Activated T-cell treated with anti-CD3 and anti-CD28 coated beads, Interleukin-2, amount 50 U/mL, for 24 hours (primary cell): ENCODE results near the gene ZNF71.
A peak's percentile ranks its signal among the peaks of the same experiment; 100 is the strongest.

Experiments
- DNase-seq: peaks from one replicate; pipeline ENCODE4 v3.0.0-alpha.2; 2020
- H3K27ac Mint-ChIP-seq: 2 replicates; pipeline ENCODE4 v1.8.0; 2020; ENCODE audit warnings: mild to moderate bottlenecking, mixed read lengths
- H3K27me3 Mint-ChIP-seq: 2 replicates; pipeline ENCODE4 v1.8.0; 2020; ENCODE audit warnings: mixed read lengths
- H3K36me3 Mint-ChIP-seq: 2 replicates; pipeline ENCODE4 v1.8.0; 2020; ENCODE audit warnings: low read depth, mixed read lengths
- H3K4me1 Mint-ChIP-seq: 2 replicates; pipeline ENCODE4 v1.8.0; 2020; ENCODE audit warnings: low read depth, mixed read lengths
- H3K4me3 Mint-ChIP-seq: 2 replicates; pipeline ENCODE4 v1.8.0; 2020; ENCODE audit warnings: mild to moderate bottlenecking, moderate library complexity, mixed read lengths
- H3K9me3 Mint-ChIP-seq: 2 replicates; pipeline ENCODE4 v1.8.0; 2020; ENCODE audit warnings: mixed read lengths

The ZNF71 gene

GRCh38 chr19:56603829-56604228 is 8.7 kb downstream of the ZNF71 start:
- Mint-ChIP-seq H3K27ac (no peak overlapping the region), H3K27me3 (no peaks in the 10 kb centered on the region), H3K4me3 (no peak overlapping the region), H3K36me3 (peaks cover 96% of the 10 kb centered on the region), H3K9me3 (peaks cover 69% of the 10 kb centered on the region), H3K4me1 (peaks cover 3% of the 10 kb centered on the region)
- no peak for DNase-seq

DNA sequence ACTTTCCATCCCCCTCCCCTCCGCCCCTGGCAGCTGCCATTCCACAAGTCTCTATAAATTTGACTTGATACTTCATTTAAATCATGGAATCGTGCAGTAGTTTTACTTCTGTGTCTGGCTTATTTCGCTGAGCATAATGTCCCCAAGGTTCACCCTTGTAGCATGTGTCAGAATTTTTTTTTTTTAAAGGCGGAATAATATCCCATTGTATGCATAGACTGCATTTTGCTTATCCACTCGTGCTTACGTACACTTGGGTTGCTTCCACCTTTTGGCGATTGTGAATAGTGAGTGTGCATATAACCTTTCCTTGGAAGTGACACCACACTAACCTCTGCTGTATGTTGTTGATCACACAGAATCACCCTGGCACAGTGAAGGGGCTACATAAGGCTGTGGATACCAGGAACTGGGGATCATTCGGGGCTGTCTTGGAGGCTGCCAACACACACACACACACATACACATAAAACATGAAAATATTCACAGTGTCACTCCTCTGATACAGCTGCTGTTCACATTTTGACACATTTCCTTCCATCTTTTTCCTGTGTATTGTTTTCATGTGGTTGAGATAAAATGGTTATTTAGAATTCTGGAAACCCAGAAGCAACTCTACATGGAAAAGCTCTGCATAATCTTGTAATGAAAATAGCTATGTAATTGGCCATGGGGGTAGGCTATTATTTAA is 13.3 kb downstream of the ZNF71 start:
- no peak for DNase-seq
- H3K27ac Mint-ChIP-seq: no peak overlapping the region
- H3K9me3 Mint-ChIP-seq: peaks cover 73% of the 10 kb centered on the region
- no peak overlapping the region for H3K4me3 Mint-ChIP-seq
- H3K27me3 Mint-ChIP-seq: no peaks in the 10 kb centered on the region
- peaks cover 97% of the 10 kb centered on the region for H3K36me3 Mint-ChIP-seq
- peaks cover 2% of the 10 kb centered on the region for H3K4me1 Mint-ChIP-seq

- Mint-ChIP-seq H3K27ac (no peak overlapping the region), H3K36me3 (peaks cover 97% of the 10 kb centered on the region), H3K9me3 (peaks cover 81% of the 10 kb centered on the region), H3K27me3 (no peaks in the 10 kb centered on the region), H3K4me1 (peaks cover 2% of the 10 kb centered on the region), H3K4me3 (no peak overlapping the region)
- DNase-seq: no peak
Measured at GRCh38 chr19:56611288-56611687, 16.2 kb downstream of the ZNF71 start.

GRCh38 chr19:56612737-56613136 is 17.6 kb downstream of the ZNF71 start:
- no peak overlapping the region for H3K27ac Mint-ChIP-seq
- peaks cover 2% of the 10 kb centered on the region for H3K4me1 Mint-ChIP-seq
- no peaks in the 10 kb centered on the region for H3K27me3 Mint-ChIP-seq
- peaks cover 85% of the 10 kb centered on the region for H3K9me3 Mint-ChIP-seq
- peaks cover 97% of the 10 kb centered on the region for H3K36me3 Mint-ChIP-seq
- no peak for DNase-seq
- no peak overlapping the region for H3K4me3 Mint-ChIP-seq

DNA sequence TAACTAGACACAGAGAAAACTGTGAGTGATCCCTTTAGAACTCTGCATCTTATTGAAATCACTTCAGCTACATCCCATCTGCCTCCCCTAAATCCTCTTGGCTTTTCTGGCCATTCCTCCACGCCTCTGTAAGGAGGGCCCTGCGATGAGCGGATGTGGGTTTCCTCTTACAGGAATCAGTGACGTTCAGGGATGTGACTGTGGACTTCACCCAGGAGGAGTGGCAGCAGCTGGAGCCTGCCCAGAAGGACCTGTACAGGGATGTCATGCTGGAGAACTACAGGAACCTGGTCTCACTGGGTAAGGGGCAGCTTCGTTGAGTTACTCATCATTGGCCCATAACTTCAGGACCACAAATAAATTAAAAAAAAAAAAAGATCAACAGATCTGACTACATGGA is 18.5 kb downstream of the ZNF71 start:
- Mint-ChIP-seq H3K27me3 (no peaks in the 10 kb centered on the region), H3K4me1 (peaks cover 2% of the 10 kb centered on the region), H3K27ac (no peak overlapping the region), H3K9me3 (peaks cover 84% of the 10 kb centered on the region), H3K4me3 (no peak overlapping the region), H3K36me3 (peaks cover 96% of the 10 kb centered on the region)
- DNase-seq: no peak

- Mint-ChIP-seq H3K4me1 (no peaks in the 10 kb centered on the region), H3K36me3 (peaks cover 95% of the 10 kb centered on the region), H3K27me3 (no peaks in the 10 kb centered on the region), H3K27ac (no peak overlapping the region), H3K9me3 (peaks cover 85% of the 10 kb centered on the region), H3K4me3 (no peak overlapping the region)
- DNase-seq: no peak
Measured at GRCh38 chr19:56617531-56617930, 22.4 kb downstream of the ZNF71 start.

DNA sequence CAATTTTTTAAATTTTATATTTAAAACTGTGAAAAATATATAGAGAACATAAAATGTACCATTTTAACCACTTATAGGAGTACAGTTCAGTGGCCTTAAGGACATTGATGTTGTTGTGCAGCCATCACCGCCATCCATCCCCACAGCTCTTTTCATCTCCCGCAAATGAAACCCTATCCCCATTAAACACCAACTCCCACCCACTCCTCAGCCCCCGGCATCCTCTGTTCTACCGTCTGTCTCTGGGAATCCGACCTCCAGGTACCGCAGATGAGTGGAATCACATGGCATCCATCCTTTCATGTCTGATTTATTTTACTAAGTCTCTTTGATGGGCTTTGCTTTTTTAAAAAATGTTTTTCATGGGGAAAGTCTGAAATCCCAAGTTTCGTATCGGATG is 24.0 kb downstream of the ZNF71 start:
- Mint-ChIP-seq H3K4me3 (no peak overlapping the region), H3K27ac (no peak overlapping the region), H3K27me3 (no peaks in the 10 kb centered on the region), H3K36me3 (peaks cover 95% of the 10 kb centered on the region), H3K4me1 (no peaks in the 10 kb centered on the region), H3K9me3 (peaks cover 79% of the 10 kb centered on the region)
- DNase-seq: no peak

GRCh38 chr19:56622374-56622773 is 27.3 kb downstream of the ZNF71 start:
- H3K9me3 Mint-ChIP-seq: peaks cover 64% of the 10 kb centered on the region
- no peak overlapping the region for H3K27ac Mint-ChIP-seq
- peaks cover 86% of the 10 kb centered on the region for H3K36me3 Mint-ChIP-seq
- no peaks in the 10 kb centered on the region for H3K27me3 Mint-ChIP-seq
- no peak for DNase-seq
- no peaks in the 10 kb centered on the region for H3K4me1 Mint-ChIP-seq
- H3K4me3 Mint-ChIP-seq: no peak overlapping the region

GRCh38 chr19:56623006-56623405 is 27.9 kb downstream of the ZNF71 start:
- Mint-ChIP-seq H3K9me3 (peaks cover 64% of the 10 kb centered on the region), H3K4me1 (no peaks in the 10 kb centered on the region), H3K36me3 (peaks cover 82% of the 10 kb centered on the region), H3K27me3 (no peaks in the 10 kb centered on the region), H3K4me3 (no peak overlapping the region), H3K27ac (no peak overlapping the region)
- no peak for DNase-seq

GRCh38 chr19:56625708-56626107 is 30.6 kb downstream of the ZNF71 start:
- Mint-ChIP-seq H3K9me3 (peaks cover 64% of the 10 kb centered on the region), H3K36me3 (peaks cover 73% of the 10 kb centered on the region), H3K27me3 (no peaks in the 10 kb centered on the region), H3K27ac (no peak overlapping the region), H3K4me1 (no peaks in the 10 kb centered on the region), H3K4me3 (no peak overlapping the region)
- DNase-seq: no peak

DNA sequence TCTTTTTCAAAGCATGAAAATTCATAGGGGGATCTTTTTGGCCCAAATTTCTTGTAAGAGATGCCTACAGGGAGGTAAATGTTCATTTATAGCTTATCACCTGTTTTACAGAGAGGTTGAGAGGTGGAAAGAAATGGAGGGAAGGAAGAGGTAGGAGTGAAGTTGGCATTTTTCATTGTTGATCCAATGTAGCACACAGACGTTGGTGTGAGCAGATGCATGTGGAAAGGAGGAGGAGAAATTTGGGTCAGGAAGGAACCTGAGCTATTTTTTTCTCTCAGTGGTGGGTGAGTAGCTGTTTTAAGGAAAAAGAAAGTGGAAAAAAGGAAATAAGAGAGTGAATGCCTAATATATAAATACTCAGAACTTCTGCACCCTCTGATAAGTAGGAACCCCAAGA is 37.9 kb downstream of the ZNF71 start:
- no peak overlapping the region for H3K4me3 Mint-ChIP-seq
- no peaks in the 10 kb centered on the region for H3K27me3 Mint-ChIP-seq
- H3K9me3 Mint-ChIP-seq: peaks cover 67% of the 10 kb centered on the region
- DNase-seq: no peak
- H3K4me1 Mint-ChIP-seq: no peaks in the 10 kb centered on the region
- H3K27ac Mint-ChIP-seq: no peak overlapping the region
- H3K36me3 Mint-ChIP-seq: peaks cover 31% of the 10 kb centered on the region

DNA sequence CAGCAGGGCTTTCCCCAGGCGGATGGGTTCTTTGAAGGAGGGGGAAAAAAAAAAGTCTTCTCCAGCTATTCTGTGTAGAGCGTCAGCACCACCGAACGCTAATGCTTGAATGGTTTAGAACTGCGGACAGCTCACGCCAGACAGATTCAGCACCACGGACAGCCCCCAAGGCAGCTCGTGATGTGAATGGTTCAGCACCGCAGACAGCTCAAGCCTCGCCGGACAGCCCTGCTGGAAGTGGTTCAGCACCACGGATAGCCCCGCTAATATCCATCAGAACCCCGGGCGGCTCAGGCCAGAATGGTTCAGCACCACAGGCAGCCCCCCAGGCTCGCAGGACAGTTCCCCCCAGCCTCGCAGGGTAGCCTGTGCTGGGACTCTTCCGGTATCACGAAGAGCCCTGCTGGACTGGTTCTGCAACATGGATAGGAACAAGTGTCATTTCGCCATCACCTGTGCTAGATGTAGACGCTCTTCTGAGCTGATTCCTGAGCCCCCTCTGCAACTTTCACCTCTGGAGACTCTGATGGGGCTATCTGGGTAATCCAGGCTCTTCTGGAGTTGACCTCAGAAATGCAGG is 43.0 kb downstream of the ZNF71 start:
- peak; percentile 32 for DNase-seq
- Mint-ChIP-seq H3K9me3 (peaks cover 59% of the 10 kb centered on the region), H3K36me3 (peaks cover 29% of the 10 kb centered on the region), H3K27ac (no peak overlapping the region), H3K4me1 (no peaks in the 10 kb centered on the region), H3K27me3 (peaks cover 5% of the 10 kb centered on the region), H3K4me3 (no peak overlapping the region)

DNA sequence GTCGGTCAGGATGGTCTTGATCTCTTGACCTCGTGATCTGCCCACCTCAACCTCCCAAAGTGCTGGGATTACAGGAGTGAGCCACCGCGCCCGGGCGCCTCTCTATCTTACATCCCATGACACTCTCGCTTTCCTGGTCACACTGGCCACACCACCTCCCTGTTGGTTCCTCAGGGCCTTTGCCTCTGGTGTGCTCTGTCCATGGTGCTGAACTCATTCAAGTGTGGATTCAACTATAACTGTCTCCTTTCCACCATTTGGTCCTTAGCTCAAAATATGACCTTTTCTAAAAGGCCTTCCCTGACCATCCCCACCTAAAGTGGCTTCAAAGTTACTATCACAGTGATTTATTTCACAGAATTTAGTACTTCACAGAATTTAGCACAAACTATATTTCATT is 44.1 kb downstream of the ZNF71 start:
- Mint-ChIP-seq H3K36me3 (peaks cover 34% of the 10 kb centered on the region), H3K4me3 (no peak overlapping the region), H3K9me3 (peaks cover 59% of the 10 kb centered on the region), H3K27me3 (peaks cover 16% of the 10 kb centered on the region), H3K4me1 (no peaks in the 10 kb centered on the region), H3K27ac (no peak overlapping the region)
- DNase-seq: no peak

DNA sequence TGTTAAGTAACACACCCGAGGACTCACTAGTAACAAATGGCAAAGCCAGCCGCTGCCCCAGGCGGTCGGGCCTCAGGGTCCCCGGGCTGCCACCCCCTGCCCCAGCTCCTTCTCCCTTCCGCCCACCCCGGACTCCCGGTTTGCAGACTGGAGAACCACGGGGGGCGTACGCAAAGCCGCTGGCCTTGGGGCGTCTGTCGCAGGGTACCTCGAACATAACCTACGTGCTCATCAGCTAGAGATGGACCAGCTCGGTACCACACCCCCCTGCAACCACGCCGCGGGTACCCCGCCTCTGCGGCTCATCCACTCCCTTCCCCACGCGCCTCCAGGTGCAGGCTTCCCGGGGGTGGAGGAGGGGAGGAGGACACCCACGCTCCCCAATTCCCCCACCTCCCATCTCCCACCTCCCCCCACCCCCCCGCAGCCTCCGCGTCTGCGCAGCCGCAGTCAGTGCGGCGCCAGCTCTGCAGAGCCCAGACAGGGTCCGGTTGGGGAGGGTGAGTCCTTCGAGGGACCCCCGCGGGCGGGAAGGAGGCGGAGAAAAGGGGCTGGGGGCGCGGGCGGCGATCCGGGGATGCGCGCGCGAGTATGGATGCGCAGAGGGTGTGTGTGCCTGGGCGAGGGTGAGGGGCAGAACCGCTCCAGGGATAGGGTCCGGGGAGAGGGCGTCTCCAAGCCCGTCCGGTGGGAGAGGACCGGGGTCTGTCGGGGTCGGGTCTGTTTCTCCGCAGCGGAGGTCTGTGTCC is 47.8 kb downstream of the ZNF71 start, which contains the start of gene SMIM17:
TSS of gene SMIM17 (plus strand) at position 449 of the 749 bp plus-strand sequence. CDS start 2,509 bp downstream, outside the sequence.
- DNase-seq: no peak
- peaks cover 25% of the 10 kb centered on the region for H3K27me3 Mint-ChIP-seq
- no peaks in the 10 kb centered on the region for H3K4me1 Mint-ChIP-seq
- H3K9me3 Mint-ChIP-seq: peaks cover 67% of the 10 kb centered on the region
- H3K36me3 Mint-ChIP-seq: peaks cover 34% of the 10 kb centered on the region
- no peak within 1 kb of the TSS for H3K4me3 Mint-ChIP-seq
- H3K27ac Mint-ChIP-seq: no peak within 1 kb of the TSS

- H3K9me3 Mint-ChIP-seq: peaks cover 67% of the 10 kb centered on the region
- peaks cover 32% of the 10 kb centered on the region for H3K36me3 Mint-ChIP-seq
- DNase-seq: no peak
- no peak overlapping the region for H3K27ac Mint-ChIP-seq
- H3K27me3 Mint-ChIP-seq: peaks cover 25% of the 10 kb centered on the region
- H3K4me3 Mint-ChIP-seq: no peak overlapping the region
- H3K4me1 Mint-ChIP-seq: no peaks in the 10 kb centered on the region
Measured at GRCh38 chr19:56643460-56643955, 48.4 kb downstream of the ZNF71 start.
